GM12864 (cell line): ENCODE results near the gene ACAP1.

Experiments
- DNase-seq: peaks from one replicate; pipeline ENCODE4 v3.0.0-alpha.2; 2011; ENCODE audit warnings: low read depth
- H3K4me3 ChIP-seq: 2 replicates; pipeline ENCODE4 v1.5.1; 2011; ENCODE audit warnings: mild to moderate bottlenecking, low read depth, low read length, control low read depth
- CTCF ChIP-seq: IDR thresholded peaks from 2 replicates; pipeline ENCODE4 v1.5.1; 2011; ENCODE audit warnings: low read depth, mild to moderate bottlenecking, moderate library complexity, low read length, control low read depth, inconsistent platforms; ENCODE audit errors: missing control alignments

ACAP1 gene

GRCh38 chr17:7346761-7347614 is 10.7 kb downstream of the ACAP1 start:
- no peak overlapping the region for H3K4me3 ChIP-seq
- DNase-seq, result no peak
- no peak for TF ChIP-seq CTCF

DNA sequence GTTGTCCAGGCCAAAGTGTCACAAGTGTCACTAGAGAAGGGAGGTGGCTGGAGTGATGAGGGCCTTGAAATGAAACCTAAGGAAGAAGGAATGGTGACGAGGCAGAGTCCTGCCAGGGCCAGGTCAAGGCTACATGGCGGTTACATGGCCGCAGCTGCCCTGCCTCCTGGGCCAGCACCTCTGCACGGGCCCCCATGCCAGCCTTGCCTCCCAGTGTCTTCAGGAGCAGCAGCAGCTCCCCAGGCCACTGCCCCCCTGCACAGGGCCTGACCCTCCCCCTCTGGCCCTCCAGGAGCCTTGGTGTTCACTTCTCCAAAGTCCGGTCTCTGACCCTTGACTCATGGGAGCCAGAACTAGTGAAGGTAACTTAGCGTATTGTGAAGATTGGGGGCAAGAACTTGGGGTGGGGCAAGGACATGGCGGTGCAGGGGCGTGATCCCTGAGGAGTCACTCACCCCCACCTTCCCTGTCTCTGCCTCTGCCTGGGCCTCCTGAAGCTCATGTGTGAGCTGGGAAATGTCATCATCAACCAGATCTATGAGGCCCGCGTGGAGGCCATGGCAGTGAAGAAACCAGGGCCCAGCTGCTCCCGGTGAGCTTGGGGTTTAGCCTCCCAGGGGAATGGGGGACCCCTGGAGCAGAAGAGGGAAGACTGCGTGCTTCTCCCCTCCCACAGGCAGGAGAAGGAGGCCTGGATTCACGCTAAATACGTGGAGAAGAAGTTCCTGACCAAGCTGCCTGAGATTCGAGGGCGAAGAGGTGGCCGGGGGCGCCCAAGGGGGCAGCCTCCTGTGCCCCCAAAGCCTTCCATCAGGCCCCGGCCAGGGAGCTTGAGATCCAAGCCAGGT is 11.5 kb downstream of the ACAP1 start:
- DNase-seq, result no peak
- TF ChIP-seq CTCF, result no peak
- no peak overlapping the region for H3K4me3 ChIP-seq

GRCh38 chr17:7348478-7349242 is 12.3 kb downstream of the ACAP1 start:
- no peak for DNase-seq
- no peak for TF ChIP-seq CTCF
- no peak overlapping the region for H3K4me3 ChIP-seq

- peak; percentile 50 for DNase-seq
- TF ChIP-seq CTCF, result no peak
- H3K4me3 ChIP-seq, result peak within 1 kb of the TSS; percentile 56
Measured at GRCh38 chr17:7351665-7352502, 15.6 kb downstream of the ACAP1 start, which contains the start of gene KCTD11. KCTD11 (plus strand) TSS chr17:7352162.

DNA sequence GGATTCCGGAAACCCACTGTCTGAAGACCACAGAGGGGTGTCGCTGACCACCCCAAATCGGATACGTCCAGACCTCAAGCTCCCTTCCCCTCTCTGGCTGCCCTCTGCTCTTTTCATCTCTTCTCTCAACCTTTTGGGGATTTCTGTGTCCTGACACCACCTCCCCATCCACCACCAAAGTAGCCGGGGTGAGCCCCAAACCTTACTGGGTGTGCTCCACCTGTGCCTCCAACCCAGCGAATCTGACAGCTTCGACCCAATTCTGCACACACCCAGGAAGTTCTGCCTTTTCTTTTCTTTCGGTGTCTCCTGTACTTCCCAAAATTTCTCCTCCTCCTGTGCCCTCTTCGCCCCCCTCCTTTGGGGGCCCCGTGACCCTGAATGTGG is 16.2 kb downstream of the ACAP1 start:
- DNase-seq, result no peak
- peak overlapping the region; percentile 56 for H3K4me3 ChIP-seq
- TF ChIP-seq CTCF, result peak; percentile 72
